Body of pancreas (tissue), 4 donors: ENCODE results near the gene KIF17. TPM values are rescaled to one million over a fixed set of nuclear protein-coding genes. Genes with fewer than 3 reads are reported as not detected.

Experiments
- ATAC-seq: fragments of 150-250 bp; one replicate; pipeline ENCODE4 v1.9.1; 2016
- DNase-seq, 4 donors: peaks; one replicate each; pipeline ENCODE4 v3.0.0-alpha.2; 2019
- H3K27ac ChIP-seq, 4 donors: fragments of 200-600 bp; sonication (generic); 1 replicate in 3 of 4; 2 replicates in 1 of 4; pipeline versions ENCODE4 v1.5.1 to v1.6.1; 2016 to 2019; ENCODE audit warnings: mild to moderate bottlenecking in 1 of 4, mixed read lengths in 1 of 4, moderate library complexity in 1 of 4
- H3K27me3 ChIP-seq, 2 donors: fragments of 200-600 bp; sonication (generic); one replicate each; pipeline ENCODE4 v1.6.0; 2016; ENCODE audit warnings: mild to moderate bottlenecking in 1 of 2
- H3K36me3 ChIP-seq, 2 donors: fragments of 200-600 bp; sonication (generic); replicated peaks in 1 of 2; 2 replicates each; pipeline ENCODE4 v1.5.1; 2016; ENCODE audit warnings: low read depth in 2 of 2; ENCODE audit not compliant: insufficient read depth in 1 of 2
- H3K4me1 ChIP-seq: fragments of 200-600 bp; sonication (generic); one replicate; pipeline ENCODE4 v1.6.0; 2016
- H3K4me3 ChIP-seq, 2 donors: fragments of 200-600 bp; sonication (generic); 1 replicate in 1 of 2; 2 replicates in 1 of 2; pipeline ENCODE4 v1.5.1; 2016 to 2019
- H3K9me3 ChIP-seq, 3 donors: fragments of 200-600 bp; sonication (generic); 1 replicate in 2 of 3; 2 replicates in 1 of 3; pipeline ENCODE4 v1.5.1; 2016
- CTCF ChIP-seq, 7 experiments: fragments of 450-650 bp in 4 of 7; fragments of 200-600 bp in 3 of 7; sonication (generic) in 3 of 7; IDR thresholded peaks; one replicate each; pipeline ENCODE4 v1.5.1; 2016 to 2019; ENCODE audit warnings: antibody characterized with exemption in 7 of 7
- POLR2A ChIP-seq, 3 donors: fragments of 450-650 bp; IDR thresholded peaks; one replicate each; pipeline ENCODE4 v1.6.1; 2016; ENCODE audit warnings: antibody characterized with exemption in 3 of 3, mild to moderate bottlenecking in 2 of 3
- WGBS, 2 donors: methylation state at CpG; one replicate each; pipeline ENCODE4 v1.1.5; 2017; 5-methylcytosine and 5-hydroxymethylcytosine counted together
- intact Hi-C: fragments of 100-400 bp; cut with DNase I; formaldehyde crosslinking; loops from one replicate; pipeline ENCODE4 v1.15.1; 2023
- total RNA-seq, 2 donors: library from RNA; depleted of rRNA; stranded (reverse); fragments of >200 nt; gene quantifications; one replicate each; pipeline ENCODE4 v1.1.0, GENCODE V29; 2016

The KIF17 gene
- total RNA-seq, result 1 to 10 TPM in 1 of 2 donors, not detected in 1; 1.8 TPM

- TF ChIP-seq POLR2A (IDR thresholded peaks at IDR 0.05), result no peak
- TF ChIP-seq CTCF (IDR thresholded peaks at IDR 0.05), result no peak
- H3K27ac ChIP-seq, result no peak within 1 kb of the TSS
- H3K27me3 ChIP-seq, result no peaks in the 10 kb centered on the region
- H3K9me3 ChIP-seq, result no peaks in the 10 kb centered on the region
- no peaks in the 10 kb centered on the region for H3K36me3 ChIP-seq
- 1 to 12% methylated on average over 11 to 79 of the region's 112 CpGs for WGBS, 2 donors
- peak; percentile 81 for ATAC-seq
- H3K4me1 ChIP-seq, result peaks cover 10% of the 10 kb centered on the region
- peak within 1 kb of the TSS in 1 of 2 donors; percentile 14 for H3K4me3 ChIP-seq
- intact Hi-C loops, result no loop called here
- peak; percentile 68 to 82 (median 77) for DNase-seq
Observed at GRCh38 chr1:20717452-20718342, at the start of gene KIF17. Gene KIF17, minus strand, starts transcription at chr1:20718007. Its CDS starts 301 bp downstream, at chr1:20717706.

DNA sequence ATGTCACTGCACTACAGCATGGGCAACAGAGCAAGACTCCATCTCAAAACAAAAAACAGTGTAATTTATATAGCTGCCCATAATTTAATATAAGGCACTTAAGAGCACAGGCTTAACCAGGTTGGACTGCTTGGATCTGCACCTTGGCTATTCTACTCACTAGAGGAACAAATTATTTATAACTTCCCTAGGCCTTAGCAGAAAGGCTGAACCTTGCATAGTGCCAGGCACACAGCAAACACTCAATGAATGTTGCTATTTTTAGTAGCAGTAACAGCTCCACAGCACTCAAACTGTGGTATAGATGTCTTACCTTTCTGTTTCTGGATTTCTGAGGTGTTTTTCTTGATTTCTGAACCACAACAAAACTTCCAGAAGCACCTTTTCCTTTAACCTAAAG, 49.5 kb upstream of the KIF17 start:
- Histone ChIP-seq H3K4me1 (no peaks in the 10 kb centered on the region), H3K27ac (no peak overlapping the region), H3K9me3 (no peaks in the 10 kb centered on the region), H3K27me3 (no peaks in the 10 kb centered on the region), H3K4me3 (no peak overlapping the region), H3K36me3 (peaks cover 32 to 56% of the 10 kb centered on the region in 2 donors)
- no peak for ATAC-seq
- no peak for DNase-seq
- intact Hi-C loops, result no loop called here
- TF ChIP-seq POLR2A (IDR thresholded peaks at IDR 0.05) (no peak), CTCF (IDR thresholded peaks at IDR 0.05) (no peak)

- TF ChIP-seq POLR2A (IDR thresholded peaks at IDR 0.05) (no peak), CTCF (IDR thresholded peaks at IDR 0.05) (no peak)
- H3K4me3 ChIP-seq, result no peak overlapping the region
- DNase-seq (no peak), ATAC-seq (no peak)
- H3K27ac ChIP-seq, result no peak overlapping the region
- H3K9me3 ChIP-seq, result no peaks in the 10 kb centered on the region
- H3K4me1 ChIP-seq, result no peaks in the 10 kb centered on the region
- H3K36me3 ChIP-seq, result peaks cover 26 to 47% of the 10 kb centered on the region in 2 donors
- intact Hi-C loops, result no loop called here
- H3K27me3 ChIP-seq, result no peaks in the 10 kb centered on the region
- WGBS, 2 donors, result 85 to 88% methylated on average over 3 of the region's 3 CpGs
Observed at GRCh38 chr1:20763417-20763816, 45.6 kb upstream of the KIF17 start.

DNA sequence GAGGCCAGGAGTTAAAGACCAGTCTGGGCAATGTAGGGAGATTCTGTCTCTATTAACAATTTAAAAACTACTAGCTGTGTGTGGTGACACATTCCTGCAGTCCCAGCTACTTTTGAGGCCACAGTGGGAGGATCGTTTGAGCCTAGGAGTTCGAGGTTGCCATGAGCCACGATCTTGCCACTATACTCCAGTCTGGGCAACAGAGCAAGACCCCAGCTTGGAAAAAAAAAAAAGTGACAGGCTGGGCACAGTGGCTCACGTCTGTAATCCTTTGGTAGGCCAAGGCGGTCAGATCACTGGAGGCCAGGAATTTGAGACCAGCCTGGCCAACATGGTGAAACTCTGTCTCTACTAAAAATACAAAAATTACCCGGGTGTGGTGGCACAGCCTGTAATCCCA, 42.5 kb upstream of the KIF17 start:
- Histone ChIP-seq H3K36me3 (peaks cover 8 to 44% of the 10 kb centered on the region in 2 donors), H3K4me3 (no peak overlapping the region), H3K27ac (no peak overlapping the region), H3K4me1 (no peaks in the 10 kb centered on the region), H3K9me3 (no peaks in the 10 kb centered on the region), H3K27me3 (no peaks in the 10 kb centered on the region)
- DNase-seq, result no peak
- no peak for ATAC-seq
- intact Hi-C loops, result no loop called here
- WGBS, 2 donors, result 95 to 98% methylated on average over 6 of the region's 6 CpGs
- TF ChIP-seq POLR2A (IDR thresholded peaks at IDR 0.05) (no peak), CTCF (IDR thresholded peaks at IDR 0.05) (no peak)

- H3K4me1 ChIP-seq, result no peaks in the 10 kb centered on the region
- 76% methylated on average over 3 of the region's 3 CpGs for WGBS, 2 donors
- H3K36me3 ChIP-seq, result peaks cover 0 to 17% of the 10 kb centered on the region in 2 donors
- no peaks in the 10 kb centered on the region for H3K9me3 ChIP-seq
- no peak for TF ChIP-seq POLR2A (IDR thresholded peaks at IDR 0.05)
- no peak for DNase-seq
- no peak overlapping the region for H3K4me3 ChIP-seq
- no peaks in the 10 kb centered on the region for H3K27me3 ChIP-seq
- intact Hi-C loops, result no loop called here
- no peak for ATAC-seq
- H3K27ac ChIP-seq, result no peak overlapping the region
Observed at GRCh38 chr1:20753589-20753988, 35.8 kb upstream of the KIF17 start.
